Measurements from ENCODE around the gene CENPS. TPM values are rescaled to one million over a fixed set of nuclear protein-coding genes. Genes with fewer than 3 reads are reported as not detected.

Gene CENPS
- total and polyA plus RNA-seq, 2 experiments from 2014 or later = 8.8 to 21.1 TPM

DNA sequence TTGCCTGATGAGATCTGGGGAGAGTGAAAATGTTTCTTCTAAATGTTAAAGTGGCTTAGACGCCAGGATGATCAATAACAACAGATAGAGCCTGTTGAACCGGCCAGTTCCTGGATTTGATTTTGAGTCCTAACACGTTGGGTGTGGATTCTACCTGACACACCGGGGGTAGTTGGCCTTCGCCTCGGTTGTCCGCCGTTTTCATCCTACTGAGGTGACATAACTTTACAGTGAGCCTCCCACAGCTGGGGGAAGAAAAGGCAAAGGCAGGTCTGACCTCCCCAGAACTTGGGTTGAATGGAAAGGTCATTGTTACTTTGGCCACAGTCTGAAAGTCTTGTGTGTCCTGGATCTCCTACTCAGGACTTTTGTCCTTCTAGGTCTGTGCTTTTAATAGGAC, 30.2 kb upstream of the CENPS start:
- WGBS (ENCODE audit: low lambda C conversion rate, missing lambda C conversion rate) = 21% methylated on average over 8 of the region's 8 CpGs
- H3K4me1 ChIP-seq (ENCODE audit: insufficient read depth) = peaks cover 11% of the 10 kb centered on the region
- H3K9me3 ChIP-seq (ENCODE audit: low read depth) = no peaks in the 10 kb centered on the region
- peak overlapping the region; percentile 96 for H3K27ac ChIP-seq
- peaks cover 34% of the 10 kb centered on the region for H3K79me2 ChIP-seq
- H4K20me1 ChIP-seq (ENCODE audit: insufficient read depth, poor library complexity, severe bottlenecking) = no peaks in the 10 kb centered on the region
- peak overlapping the region; percentile 71 for H3K4me3 ChIP-seq
- no peak overlapping the region for H2AFZ ChIP-seq
- H3K27me3 ChIP-seq = no peaks in the 10 kb centered on the region
- DNase-seq (ENCODE audit: low spot score) = no peak
- H3K4me2 ChIP-seq = peak overlapping the region; percentile 86
- H3K9me2 ChIP-seq (replicated peaks; ENCODE audit: insufficient read depth) = no peaks in the 10 kb centered on the region
- H3K36me3 ChIP-seq (replicated peaks; ENCODE audit: insufficient read depth, low read depth) = no peaks in the 10 kb centered on the region
- TF ChIP-seq EZH2phosphoT487 (IDR thresholded peaks at IDR 0.05; ENCODE audit: low read depth, severe bottlenecking, unreplicated experiment) (no peak), EZH2 (IDR thresholded peaks at IDR 0.05; ENCODE audit: borderline replicate concordance) (no peak)
- TF ChIP-seq, protein P1, sequence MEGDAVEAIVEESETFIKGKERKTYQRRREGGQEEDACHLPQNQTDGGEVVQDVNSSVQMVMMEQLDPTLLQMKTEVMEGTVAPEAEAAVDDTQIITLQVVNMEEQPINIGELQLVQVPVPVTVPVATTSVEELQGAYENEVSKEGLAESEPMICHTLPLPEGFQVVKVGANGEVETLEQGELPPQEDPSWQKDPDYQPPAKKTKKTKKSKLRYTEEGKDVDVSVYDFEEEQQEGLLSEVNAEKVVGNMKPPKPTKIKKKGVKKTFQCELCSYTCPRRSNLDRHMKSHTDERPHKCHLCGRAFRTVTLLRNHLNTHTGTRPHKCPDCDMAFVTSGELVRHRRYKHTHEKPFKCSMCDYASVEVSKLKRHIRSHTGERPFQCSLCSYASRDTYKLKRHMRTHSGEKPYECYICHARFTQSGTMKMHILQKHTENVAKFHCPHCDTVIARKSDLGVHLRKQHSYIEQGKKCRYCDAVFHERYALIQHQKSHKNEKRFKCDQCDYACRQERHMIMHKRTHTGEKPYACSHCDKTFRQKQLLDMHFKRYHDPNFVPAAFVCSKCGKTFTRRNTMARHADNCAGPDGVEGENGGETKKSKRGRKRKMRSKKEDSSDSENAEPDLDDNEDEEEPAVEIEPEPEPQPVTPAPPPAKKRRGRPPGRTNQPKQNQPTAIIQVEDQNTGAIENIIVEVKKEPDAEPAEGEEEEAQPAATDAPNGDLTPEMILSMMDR (IDR thresholded peaks at IDR 0.05; ENCODE audit: poor library complexity) = no peak

DNA sequence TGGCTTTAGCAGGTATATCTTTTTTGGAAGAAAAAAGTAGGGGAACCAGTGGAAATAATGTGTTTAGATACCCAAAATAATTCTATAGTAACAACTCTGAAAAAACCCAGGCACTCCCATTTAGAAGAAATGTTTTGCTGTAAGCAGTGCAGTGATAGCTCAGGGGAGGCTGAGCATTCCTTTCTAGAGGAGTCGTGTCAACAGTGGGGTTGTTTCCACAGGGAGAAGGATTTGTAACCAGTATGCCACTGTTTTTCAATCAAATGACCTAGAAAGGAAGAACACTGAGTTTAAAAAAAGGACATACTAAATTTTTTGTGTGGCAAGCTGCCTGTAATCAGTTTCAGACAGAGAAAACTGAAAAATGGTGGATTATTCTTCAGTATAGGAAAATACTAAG, 29.0 kb upstream of the CENPS start:
- H3K9me3 ChIP-seq (ENCODE audit: low read depth) = no peaks in the 10 kb centered on the region
- H3K36me3 ChIP-seq (replicated peaks; ENCODE audit: insufficient read depth, low read depth) = no peaks in the 10 kb centered on the region
- H3K27ac ChIP-seq = peak overlapping the region; percentile 96
- H3K79me2 ChIP-seq = peaks cover 34% of the 10 kb centered on the region
- H3K9me2 ChIP-seq (replicated peaks; ENCODE audit: insufficient read depth) = no peaks in the 10 kb centered on the region
- no peaks in the 10 kb centered on the region for H4K20me1 ChIP-seq (ENCODE audit: insufficient read depth, poor library complexity, severe bottlenecking)
- DNase-seq (ENCODE audit: low spot score) = no peak
- no peak overlapping the region for H2AFZ ChIP-seq
- H3K4me3 ChIP-seq = no peak overlapping the region
- no peaks in the 10 kb centered on the region for H3K27me3 ChIP-seq
- TF ChIP-seq EZH2phosphoT487 (IDR thresholded peaks at IDR 0.05; ENCODE audit: low read depth, severe bottlenecking, unreplicated experiment) = no peak
- TF ChIP-seq, protein P1 (IDR thresholded peaks at IDR 0.05; ENCODE audit: poor library complexity) = no peak
- no peak for TF ChIP-seq EZH2 (IDR thresholded peaks at IDR 0.05; ENCODE audit: borderline replicate concordance)
- H3K4me2 ChIP-seq = peak overlapping the region; percentile 1
- peaks cover 11% of the 10 kb centered on the region for H3K4me1 ChIP-seq (ENCODE audit: insufficient read depth)
- 50% methylated on average over 1 of the region's 1 CpG for WGBS (ENCODE audit: low lambda C conversion rate, missing lambda C conversion rate)

DNA sequence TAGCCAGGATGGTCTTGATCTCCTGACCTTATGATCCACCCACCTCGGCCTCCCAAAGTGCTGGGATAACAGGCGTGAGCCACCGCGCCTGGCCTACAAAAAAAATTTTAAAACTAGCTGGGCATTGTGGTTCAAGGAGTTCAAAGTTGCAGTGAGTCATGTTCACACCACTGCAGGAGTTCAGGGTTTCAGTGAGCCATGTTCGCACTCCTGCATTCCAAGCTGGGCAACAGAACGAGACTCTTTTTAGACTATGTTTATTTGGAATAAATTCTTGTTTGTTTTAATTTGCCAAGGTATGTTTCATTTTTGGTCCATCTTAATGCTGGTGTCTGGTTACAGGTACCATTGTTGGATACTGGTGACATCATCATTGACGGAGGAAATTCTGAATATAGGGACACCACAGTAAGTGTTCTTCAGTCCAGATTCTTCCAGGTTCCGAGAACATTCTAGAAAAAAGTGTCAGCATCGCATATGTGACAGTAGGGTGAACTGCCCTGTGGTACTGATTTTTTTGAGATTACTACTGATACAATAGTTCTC, 27.4 kb upstream of the CENPS start:
- no peaks in the 10 kb centered on the region for H3K9me2 ChIP-seq (replicated peaks; ENCODE audit: insufficient read depth)
- peaks cover 34% of the 10 kb centered on the region for H3K79me2 ChIP-seq
- H3K4me1 ChIP-seq (ENCODE audit: insufficient read depth) = peaks cover 11% of the 10 kb centered on the region
- no peak for DNase-seq (ENCODE audit: low spot score)
- 95% methylated on average over 9 of the region's 9 CpGs for WGBS (ENCODE audit: low lambda C conversion rate, missing lambda C conversion rate)
- no peaks in the 10 kb centered on the region for H4K20me1 ChIP-seq (ENCODE audit: insufficient read depth, poor library complexity, severe bottlenecking)
- TF ChIP-seq EZH2phosphoT487 (IDR thresholded peaks at IDR 0.05; ENCODE audit: low read depth, severe bottlenecking, unreplicated experiment) = no peak
- TF ChIP-seq EZH2 (IDR thresholded peaks at IDR 0.05; ENCODE audit: borderline replicate concordance) = no peak
- TF ChIP-seq, protein P1 (IDR thresholded peaks at IDR 0.05; ENCODE audit: poor library complexity) = no peak
- no peak overlapping the region for H3K4me2 ChIP-seq
- no peak overlapping the region for H2AFZ ChIP-seq
- H3K27me3 ChIP-seq = no peaks in the 10 kb centered on the region
- H3K4me3 ChIP-seq = no peak overlapping the region
- H3K27ac ChIP-seq = no peak overlapping the region
- no peaks in the 10 kb centered on the region for H3K9me3 ChIP-seq (ENCODE audit: low read depth)
- no peaks in the 10 kb centered on the region for H3K36me3 ChIP-seq (replicated peaks; ENCODE audit: insufficient read depth, low read depth)

Measured in hepatocyte (in vitro differentiated cells).